Panc1 (cell line): Measurements from ENCODE around the gene GPSM1.

ENCODE experiments used
- POLR2AphosphoS5 ChIP-seq: IDR thresholded peaks from 2 replicates; pipeline ENCODE4 v1.6.1; 2012; ENCODE audit warnings: mild to moderate bottlenecking, low read depth, low read length, moderate library complexity
- REST ChIP-seq, 2 experiments: IDR thresholded peaks; 2 replicates each; pipeline ENCODE4 v1.6.1; 2011 to 2012; ENCODE audit warnings: low read depth in 2 of 2, control low read depth in 1 of 2, low read length in 1 of 2, mild to moderate bottlenecking in 1 of 2, moderate library complexity in 1 of 2; ENCODE audit not compliant: insufficient read depth in 1 of 2
- TF ChIP-seq, protein P1 (sequence below): fragments of 450-650 bp; IDR thresholded peaks from 2 replicates; pipeline ENCODE4 v1.5.1; 2017; ENCODE audit warnings: mild to moderate bottlenecking

- TF ChIP-seq, protein P1, sequence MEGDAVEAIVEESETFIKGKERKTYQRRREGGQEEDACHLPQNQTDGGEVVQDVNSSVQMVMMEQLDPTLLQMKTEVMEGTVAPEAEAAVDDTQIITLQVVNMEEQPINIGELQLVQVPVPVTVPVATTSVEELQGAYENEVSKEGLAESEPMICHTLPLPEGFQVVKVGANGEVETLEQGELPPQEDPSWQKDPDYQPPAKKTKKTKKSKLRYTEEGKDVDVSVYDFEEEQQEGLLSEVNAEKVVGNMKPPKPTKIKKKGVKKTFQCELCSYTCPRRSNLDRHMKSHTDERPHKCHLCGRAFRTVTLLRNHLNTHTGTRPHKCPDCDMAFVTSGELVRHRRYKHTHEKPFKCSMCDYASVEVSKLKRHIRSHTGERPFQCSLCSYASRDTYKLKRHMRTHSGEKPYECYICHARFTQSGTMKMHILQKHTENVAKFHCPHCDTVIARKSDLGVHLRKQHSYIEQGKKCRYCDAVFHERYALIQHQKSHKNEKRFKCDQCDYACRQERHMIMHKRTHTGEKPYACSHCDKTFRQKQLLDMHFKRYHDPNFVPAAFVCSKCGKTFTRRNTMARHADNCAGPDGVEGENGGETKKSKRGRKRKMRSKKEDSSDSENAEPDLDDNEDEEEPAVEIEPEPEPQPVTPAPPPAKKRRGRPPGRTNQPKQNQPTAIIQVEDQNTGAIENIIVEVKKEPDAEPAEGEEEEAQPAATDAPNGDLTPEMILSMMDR, result no peak
- TF ChIP-seq REST (IDR thresholded peaks at IDR 0.05; ENCODE audit: insufficient read depth in 1 of 2, low read depth in 2 of 2, low read length in 1 of 2) (no peak), POLR2AphosphoS5 (no peak)
Observed at GRCh38 chr9:136387217-136387616, 59.9 kb downstream of the GPSM1 start.
